ENCODE data around the gene TP53I3. TPM values are rescaled to one million over a fixed set of nuclear protein-coding genes. Genes with fewer than 3 reads are reported as not detected.

TP53I3 gene, protein sequence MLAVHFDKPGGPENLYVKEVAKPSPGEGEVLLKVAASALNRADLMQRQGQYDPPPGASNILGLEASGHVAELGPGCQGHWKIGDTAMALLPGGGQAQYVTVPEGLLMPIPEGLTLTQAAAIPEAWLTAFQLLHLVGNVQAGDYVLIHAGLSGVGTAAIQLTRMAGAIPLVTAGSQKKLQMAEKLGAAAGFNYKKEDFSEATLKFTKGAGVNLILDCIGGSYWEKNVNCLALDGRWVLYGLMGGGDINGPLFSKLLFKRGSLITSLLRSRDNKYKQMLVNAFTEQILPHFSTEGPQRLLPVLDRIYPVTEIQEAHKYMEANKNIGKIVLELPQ
- total RNA-seq, result 28.5 and 30.2 TPM in 2 replicates

DNA sequence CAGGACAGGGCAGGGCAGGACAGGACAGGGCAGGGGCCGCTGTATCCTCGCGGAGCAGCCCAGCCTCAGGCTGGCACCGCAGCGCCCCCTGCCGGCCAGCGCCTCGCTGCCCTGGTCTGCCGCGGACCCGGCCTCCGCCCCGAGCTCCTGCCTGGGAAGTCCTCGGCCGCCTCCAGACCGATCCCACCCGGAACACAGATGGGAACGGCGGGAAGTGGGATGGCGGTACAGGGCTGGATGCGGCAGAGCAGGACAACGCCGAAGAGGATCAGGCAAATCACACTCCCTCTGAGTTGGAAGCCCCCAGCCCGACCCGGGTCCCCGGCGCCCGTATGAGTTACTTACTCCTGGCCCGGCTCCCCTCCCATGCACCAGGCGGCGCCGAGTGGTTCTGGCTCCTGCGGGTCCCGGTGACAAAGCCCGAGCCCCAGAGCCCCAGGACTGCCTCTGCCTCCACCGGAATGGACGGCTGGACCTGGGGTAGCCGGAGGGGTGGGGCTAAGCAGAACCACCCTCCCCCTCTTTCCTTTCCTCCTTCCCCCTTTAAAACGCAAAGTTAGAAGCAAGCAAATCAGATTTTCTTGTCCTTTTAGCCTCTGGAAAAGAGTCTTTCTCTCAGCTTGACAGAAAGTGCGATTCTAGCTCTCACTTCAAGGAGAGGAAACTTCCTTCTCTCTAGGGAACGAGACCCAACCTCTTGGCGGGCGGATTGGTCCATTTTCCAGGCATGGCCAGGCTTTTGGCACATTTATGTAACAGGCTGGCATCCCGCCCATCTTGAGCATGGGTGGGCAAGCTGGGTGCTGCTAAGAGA is at the start of gene TP53I3:
TP53I3 (minus strand) TSS at position 449 of the 814 bp plus-strand sequence. CDS start 508 bp downstream, outside the sequence.

DNA sequence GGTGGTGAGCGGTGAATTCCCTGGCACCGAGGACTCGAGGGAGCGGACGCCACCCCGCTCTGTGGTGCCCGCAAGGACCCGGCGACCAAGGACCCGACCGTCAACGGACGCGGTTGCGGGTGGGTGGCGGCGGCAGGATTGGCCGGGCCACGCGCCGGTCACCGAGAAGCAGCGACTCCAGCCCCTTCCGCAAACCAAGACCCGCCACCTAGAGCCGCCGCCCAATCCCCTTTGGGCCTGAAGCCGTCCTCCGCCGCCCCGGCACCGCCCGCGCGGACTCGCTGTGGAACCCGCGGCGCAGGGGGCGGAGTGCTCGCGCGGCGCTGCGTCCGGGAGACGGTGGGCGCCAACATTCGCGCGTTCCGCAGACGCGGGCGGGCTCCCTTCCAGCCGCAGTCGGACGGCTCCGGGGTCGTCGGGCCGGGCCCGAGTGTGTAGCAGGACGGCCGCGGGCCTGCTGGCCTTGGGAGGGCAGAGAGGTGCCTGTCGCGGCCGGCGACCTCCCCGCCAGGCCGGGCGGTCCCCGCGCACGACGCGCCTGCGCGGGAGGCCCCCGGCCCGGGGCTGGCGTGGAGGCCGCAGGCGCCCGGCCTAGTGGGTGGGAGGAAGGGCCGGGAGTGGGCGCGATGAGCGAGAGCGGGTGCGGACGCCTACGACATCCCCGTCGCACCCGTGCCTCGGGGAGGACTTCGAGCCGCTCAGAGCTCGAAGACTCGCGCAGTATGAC is 38.7 kb upstream of the TP53I3 start, which contains the start of the genes FAM228B and PFN4:
FAM228B (plus strand) TSS at position 275 of the 727 bp plus-strand sequence. CDS start 893 bp downstream, outside the sequence.
PFN4 (minus strand) TSS at position 140 of the 727 bp plus-strand sequence. CDS start 799 bp downstream, outside the sequence.

DNA sequence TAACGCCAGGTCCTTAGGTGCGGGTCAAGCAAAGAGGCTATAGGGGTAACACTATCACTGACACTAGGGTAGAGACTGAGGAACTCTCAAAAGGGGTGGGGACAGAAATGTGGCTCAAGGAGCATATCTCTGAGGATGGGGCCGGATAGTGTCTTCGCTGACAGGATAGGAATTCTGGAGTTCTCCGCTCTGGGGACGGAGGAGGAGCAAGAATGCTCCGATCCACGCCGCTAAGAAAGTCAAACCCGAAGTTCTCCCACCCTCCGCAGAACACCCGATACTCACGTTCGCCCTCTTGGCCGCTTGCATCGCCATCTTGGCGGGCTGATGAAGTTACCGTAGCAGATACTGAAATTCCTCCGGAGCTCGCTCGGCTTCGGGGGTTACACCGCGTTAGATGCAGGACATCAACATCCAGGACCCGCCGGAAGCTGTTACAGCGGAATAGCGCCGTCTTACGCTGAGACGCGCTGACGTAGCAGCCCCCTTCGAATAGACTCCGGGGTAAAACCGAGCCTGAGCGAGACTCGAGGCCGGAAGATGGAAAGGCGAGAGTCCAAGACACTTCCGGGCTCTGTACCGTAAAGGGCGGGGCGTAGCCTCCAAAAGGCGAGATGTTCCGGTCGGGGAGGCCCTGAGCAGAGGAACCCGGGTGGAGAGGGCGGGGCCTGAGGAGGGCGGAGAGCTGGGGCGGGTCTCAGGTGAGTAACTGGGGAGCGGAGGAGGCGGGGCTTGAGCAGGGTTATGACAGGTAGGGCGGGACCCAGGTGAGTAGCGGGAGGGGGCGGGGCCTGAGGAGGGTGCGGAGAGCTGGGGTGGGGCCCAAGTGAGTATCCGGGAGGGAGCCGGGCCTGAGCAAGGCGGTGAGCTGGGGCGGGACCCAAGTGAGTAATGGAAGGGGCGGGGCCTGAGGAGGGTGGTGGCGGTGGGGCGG is 8.5 kb downstream of the TP53I3 start, which contains the start of gene SF3B6:
SF3B6 (minus strand) TSS at position 412 of the 934 bp plus-strand sequence; CDS start at position 315, 97 bp downstream.

DNA sequence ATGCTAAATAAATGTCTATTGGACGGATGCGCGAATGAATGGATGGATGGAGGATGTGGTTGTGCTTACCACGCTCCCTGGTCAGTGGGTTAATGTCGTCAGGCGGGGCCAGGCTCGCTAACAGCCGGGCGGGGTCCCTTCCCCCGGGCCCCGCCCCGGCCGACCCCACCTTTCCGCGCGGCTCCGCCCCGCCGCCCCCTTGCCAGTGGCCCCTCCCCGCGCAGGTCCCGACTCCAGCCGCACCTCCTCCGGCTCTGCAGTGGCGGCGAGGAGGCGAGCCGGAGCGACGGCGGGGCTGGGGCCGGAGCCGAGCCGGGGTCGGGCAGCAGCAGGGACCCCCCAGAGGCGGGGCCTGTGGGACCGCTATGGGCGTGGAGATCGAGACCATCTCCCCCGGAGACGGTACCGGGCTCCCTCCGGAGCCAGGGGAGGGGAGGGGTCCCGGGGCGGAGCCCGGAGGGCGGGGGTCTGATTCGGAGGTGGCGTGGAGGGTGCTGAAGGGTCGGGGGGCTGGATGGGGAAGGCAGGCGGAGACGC is 35.1 kb downstream of the TP53I3 start, which contains the start of gene FKBP1B:
FKBP1B (plus strand) TSS at position 257 of the 537 bp plus-strand sequence; CDS start at position 366, 109 bp downstream.

DNA sequence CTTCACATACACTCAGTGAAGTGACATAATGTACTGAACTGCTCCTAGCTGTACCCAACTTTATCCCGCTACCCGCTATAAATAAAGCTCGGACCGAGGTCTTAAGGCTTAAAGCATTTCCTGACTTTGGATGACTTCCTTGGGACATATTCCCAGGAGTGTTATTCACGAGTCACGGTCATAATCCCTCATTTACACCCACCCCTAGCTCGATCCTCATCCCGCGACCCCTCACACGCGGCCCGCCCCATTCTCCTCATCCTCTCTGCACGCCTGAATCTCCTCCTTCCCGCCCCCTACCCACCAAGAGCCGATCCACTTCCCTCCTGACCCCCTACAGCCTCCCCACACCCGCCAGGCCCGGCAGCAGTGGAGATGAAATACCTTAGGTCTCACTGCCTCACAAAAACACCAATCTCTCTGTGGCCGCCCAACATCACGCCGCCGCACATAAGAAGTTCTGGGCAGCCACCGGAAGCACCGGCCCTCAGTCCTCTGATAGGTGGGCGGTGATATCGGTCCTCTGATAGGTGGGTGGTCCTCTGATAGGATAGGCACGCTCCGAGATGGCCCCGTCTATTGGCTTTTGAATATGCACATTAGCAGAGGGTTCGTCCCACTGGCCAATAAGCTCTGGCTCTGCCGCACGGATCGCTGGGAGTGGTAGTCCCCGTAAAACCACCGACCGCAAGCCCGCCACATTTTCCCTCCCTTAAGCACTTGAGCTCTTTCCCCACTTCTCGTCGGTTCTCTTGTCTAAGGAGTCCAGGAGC is 37.5 kb downstream of the TP53I3 start, which contains the start of gene WDCP:
WDCP (minus strand) TSS at position 462 of the 773 bp plus-strand sequence. CDS start 7,897 bp downstream, outside the sequence.

Other genes starting within 250 kb of the TP53I3 start
- 13.1 and 13.4 TPM in 2 replicates for gene ATAD2B, start 157.7 kb downstream of the TP53I3 start, total RNA-seq
- gene UBXN2A, start 144.4 kb downstream of the TP53I3 start, total RNA-seq, result 11.9 and 12.5 TPM in 2 replicates
- 0.05 TPM in 1 of 2 replicates, not detected in the other for gene MFSD2B, start 74.7 kb downstream of the TP53I3 start, total RNA-seq
- gene WDCP, start 37.4 kb downstream of the TP53I3 start, total RNA-seq, result 11.0 and 13.5 TPM in 2 replicates
- 4.7 and 6.2 TPM in 2 replicates for gene FKBP1B, start 35.1 kb downstream of the TP53I3 start, total RNA-seq
- 142 and 144 TPM in 2 replicates for gene SF3B6, start 8.5 kb downstream of the TP53I3 start, total RNA-seq
- gene PFN4, start 38.5 kb upstream of the TP53I3 start, total RNA-seq, result 0.30 and 0.42 TPM in 2 replicates
- 8.4 and 11.6 TPM in 2 replicates for gene FAM228B, start 38.6 kb upstream of the TP53I3 start, total RNA-seq
- under 0.01 and 0.65 TPM in 2 replicates for gene FAM228A, start 90.2 kb upstream of the TP53I3 start, total RNA-seq